22Rv1 (cell line): ENCODE data around the gene ARHGAP30.
"Not testable (repeated sequence)": the region's sequence is repeated elsewhere in the genome, so short reads cannot be mapped to it uniquely, and the experiment has no call there.

Experiments
- CTCF ChIP-seq: fragments of 450-650 bp; IDR thresholded peaks from 2 replicates; pipeline ENCODE4 v1.5.1; 2017; ENCODE audit warnings: mild to moderate bottlenecking
- ZFX ChIP-seq: fragments of 450-650 bp; IDR thresholded peaks from 2 replicates; pipeline ENCODE4 v1.6.1; 2017; ENCODE audit warnings: antibody characterized with exemption, borderline replicate concordance

- not testable (repeated sequence) for TF ChIP-seq CTCF, ZFX
Observed at GRCh38 chr1:161065681-161066080, 4.0 kb downstream of the ARHGAP30 start.
